Activated T-helper 2 cell treated with anti-CD3 and anti-CD28 coated beads, Interferon-gamma antibody, Interleukin-2, Interleukin-4, amounts not matched to agents 10 μg/mL and 5 μg/mL and 100 μg/mL, durations not matched to agents 14 hours and 24 hours and 36 hours (primary cell): ENCODE results near the gene NBAS. TPM values are rescaled to one million over a fixed set of nuclear protein-coding genes. Genes with fewer than 3 reads are reported as not detected.

Experiments
- DNase-seq: peaks from one replicate; pipeline ENCODE4 v3.0.0; 2021; ENCODE audit warnings: low spot score
- H3K27ac Mint-ChIP-seq: one replicate; pipeline ENCODE4 v1.8.0; 2021; ENCODE audit warnings: mixed read lengths
- H3K27me3 Mint-ChIP-seq: one replicate; pipeline ENCODE4 v1.8.0; 2021; ENCODE audit warnings: low read depth, mixed read lengths
- H3K36me3 Mint-ChIP-seq: one replicate; pipeline ENCODE4 v1.8.0; 2021; ENCODE audit warnings: low read depth, mixed read lengths
- H3K4me1 Mint-ChIP-seq: one replicate; pipeline ENCODE4 v1.8.0; 2021; ENCODE audit warnings: low read depth, mixed read lengths
- H3K4me3 Mint-ChIP-seq: one replicate; pipeline ENCODE4 v1.8.0; 2021; ENCODE audit warnings: low read depth, mild to moderate bottlenecking, moderate library complexity, mixed read lengths
- H3K9me3 Mint-ChIP-seq: one replicate; pipeline ENCODE4 v1.8.0; 2021; ENCODE audit warnings: mixed read lengths
- intact Hi-C: fragments of 100-400 bp; cut with micrococcal nuclease; formaldehyde crosslinking; loops from one replicate; pipeline ENCODE4 v1.15.1; 2023
- total RNA-seq: library from RNA; stranded (reverse); gene quantifications from 2 replicates; pipeline ENCODE4 v1.2.3, GENCODE V29; 2022

Gene NBAS
- total RNA-seq, 1 donor from 2014 or later: 38.7 TPM

GRCh38 chr2:15166878-15167277 is 394.3 kb downstream of the NBAS start:
- intact Hi-C loops: no loop called here
- H3K9me3 Mint-ChIP-seq: no peaks in the 10 kb centered on the region

GRCh38 chr2:15163326-15163725 is 397.8 kb downstream of the NBAS start:
- no peak for DNase-seq
- H3K9me3 Mint-ChIP-seq: no peaks in the 10 kb centered on the region
- intact Hi-C loops: no loop called here
- no peaks in the 10 kb centered on the region for H3K36me3 Mint-ChIP-seq
- H3K27me3 Mint-ChIP-seq: peaks cover 24% of the 10 kb centered on the region
- no peak overlapping the region for H3K27ac Mint-ChIP-seq
- no peak overlapping the region for H3K4me3 Mint-ChIP-seq
- peaks cover 5% of the 10 kb centered on the region for H3K4me1 Mint-ChIP-seq

More at GRCh38 chr2:15166878-15167277, 394.3 kb downstream of the NBAS start:
- H3K4me1 Mint-ChIP-seq: no peaks in the 10 kb centered on the region
- no peak overlapping the region for H3K27ac Mint-ChIP-seq
- peaks cover 7% of the 10 kb centered on the region for H3K27me3 Mint-ChIP-seq
- H3K36me3 Mint-ChIP-seq: peaks cover 9% of the 10 kb centered on the region
- DNase-seq: no peak
- no peak overlapping the region for H3K4me3 Mint-ChIP-seq

GRCh38 chr2:15162620-15163019 is 398.5 kb downstream of the NBAS start:
- DNase-seq: no peak
- Mint-ChIP-seq H3K4me3 (no peak overlapping the region), H3K9me3 (no peaks in the 10 kb centered on the region), H3K4me1 (peaks cover 5% of the 10 kb centered on the region), H3K36me3 (no peaks in the 10 kb centered on the region), H3K27ac (no peak overlapping the region), H3K27me3 (peaks cover 24% of the 10 kb centered on the region)
- intact Hi-C loops: no loop called here

- H3K27me3 Mint-ChIP-seq: peaks cover 26% of the 10 kb centered on the region
- H3K9me3 Mint-ChIP-seq: no peaks in the 10 kb centered on the region
- DNase-seq: no peak
- H3K36me3 Mint-ChIP-seq: no peaks in the 10 kb centered on the region
- H3K27ac Mint-ChIP-seq: no peak overlapping the region
- H3K4me3 Mint-ChIP-seq: no peak overlapping the region
- peaks cover 11% of the 10 kb centered on the region for H3K4me1 Mint-ChIP-seq
- intact Hi-C loops: no loop called here
Measured at GRCh38 chr2:15160201-15160991, 400.7 kb downstream of the NBAS start.

GRCh38 chr2:15159751-15160177 is 401.4 kb downstream of the NBAS start:
- H3K27ac Mint-ChIP-seq: no peak overlapping the region
- intact Hi-C loops: loop anchor here (5.0 kb wide), 1 partner anchor 257 kb away; no protein-coding TSS in a partner anchor

GRCh38 chr2:15159206-15159605 is 401.9 kb downstream of the NBAS start:
- Mint-ChIP-seq H3K36me3 (no peaks in the 10 kb centered on the region), H3K27me3 (peaks cover 30% of the 10 kb centered on the region), H3K4me3 (no peak overlapping the region), H3K9me3 (no peaks in the 10 kb centered on the region), H3K4me1 (peaks cover 11% of the 10 kb centered on the region), H3K27ac (no peak overlapping the region)
- no peak for DNase-seq
- intact Hi-C loops: loop anchor here (5.0 kb wide), 1 partner anchor 257 kb away; no protein-coding TSS in a partner anchor

More at GRCh38 chr2:15159751-15160177, 401.4 kb downstream of the NBAS start:
- DNase-seq: no peak
- no peaks in the 10 kb centered on the region for H3K36me3 Mint-ChIP-seq
- H3K4me1 Mint-ChIP-seq: peaks cover 11% of the 10 kb centered on the region
- no peaks in the 10 kb centered on the region for H3K9me3 Mint-ChIP-seq
- peaks cover 26% of the 10 kb centered on the region for H3K27me3 Mint-ChIP-seq
- H3K4me3 Mint-ChIP-seq: no peak overlapping the region

GRCh38 chr2:15158532-15158931 is 402.6 kb downstream of the NBAS start:
- DNase-seq: no peak
- peaks cover 11% of the 10 kb centered on the region for H3K4me1 Mint-ChIP-seq
- H3K9me3 Mint-ChIP-seq: no peaks in the 10 kb centered on the region
- H3K27me3 Mint-ChIP-seq: peaks cover 30% of the 10 kb centered on the region
- intact Hi-C loops: loop anchor here (5.0 kb wide), 1 partner anchor 256 kb away; no protein-coding TSS in a partner anchor
- H3K4me3 Mint-ChIP-seq: no peak overlapping the region
- H3K27ac Mint-ChIP-seq: no peak overlapping the region
- H3K36me3 Mint-ChIP-seq: no peaks in the 10 kb centered on the region

GRCh38 chr2:15158100-15158499 is 403.0 kb downstream of the NBAS start:
- H3K27ac Mint-ChIP-seq: no peak overlapping the region

GRCh38 chr2:15155959-15156574 is 405.1 kb downstream of the NBAS start:
- H3K4me3 Mint-ChIP-seq: no peak overlapping the region
- no peaks in the 10 kb centered on the region for H3K9me3 Mint-ChIP-seq
- H3K27me3 Mint-ChIP-seq: peaks cover 23% of the 10 kb centered on the region
- no peak overlapping the region for H3K27ac Mint-ChIP-seq
- intact Hi-C loops: loop anchor here (5.0 kb wide), 1 partner anchor 254 kb away; no protein-coding TSS in a partner anchor
- H3K36me3 Mint-ChIP-seq: no peaks in the 10 kb centered on the region
- no peak for DNase-seq
- H3K4me1 Mint-ChIP-seq: peaks cover 11% of the 10 kb centered on the region

More at GRCh38 chr2:15158100-15158499, 403.0 kb downstream of the NBAS start:
- Mint-ChIP-seq H3K36me3 (no peaks in the 10 kb centered on the region), H3K4me1 (peaks cover 11% of the 10 kb centered on the region), H3K9me3 (no peaks in the 10 kb centered on the region), H3K27me3 (peaks cover 27% of the 10 kb centered on the region), H3K4me3 (no peak overlapping the region)
- no peak for DNase-seq
- intact Hi-C loops: loop anchor here (5.0 kb wide), 1 partner anchor 256 kb away; no protein-coding TSS in a partner anchor

- H3K27me3 Mint-ChIP-seq: peaks cover 15% of the 10 kb centered on the region
- H3K36me3 Mint-ChIP-seq: no peaks in the 10 kb centered on the region
- H3K27ac Mint-ChIP-seq: no peak overlapping the region
- H3K4me1 Mint-ChIP-seq: peaks cover 6% of the 10 kb centered on the region
- no peaks in the 10 kb centered on the region for H3K9me3 Mint-ChIP-seq
- DNase-seq: no peak
- H3K4me3 Mint-ChIP-seq: no peak overlapping the region
- intact Hi-C loops: no loop called here
Measured at GRCh38 chr2:15154297-15154696, 406.8 kb downstream of the NBAS start.

GRCh38 chr2:15152382-15152781 is 408.8 kb downstream of the NBAS start:
- intact Hi-C loops: no loop called here
- Mint-ChIP-seq H3K27me3 (peaks cover 19% of the 10 kb centered on the region), H3K4me3 (no peak overlapping the region), H3K27ac (no peak overlapping the region), H3K36me3 (no peaks in the 10 kb centered on the region), H3K9me3 (no peaks in the 10 kb centered on the region), H3K4me1 (peaks cover 6% of the 10 kb centered on the region)
- DNase-seq: no peak

GRCh38 chr2:15149063-15149462 is 412.1 kb downstream of the NBAS start:
- DNase-seq: no peak
- no peak overlapping the region for H3K4me3 Mint-ChIP-seq
- H3K36me3 Mint-ChIP-seq: no peaks in the 10 kb centered on the region
- no peaks in the 10 kb centered on the region for H3K9me3 Mint-ChIP-seq
- H3K27me3 Mint-ChIP-seq: peaks cover 13% of the 10 kb centered on the region
- H3K27ac Mint-ChIP-seq: no peak overlapping the region
- intact Hi-C loops: no loop called here
- H3K4me1 Mint-ChIP-seq: no peaks in the 10 kb centered on the region

- intact Hi-C loops: no loop called here
- peaks cover 8% of the 10 kb centered on the region for H3K27me3 Mint-ChIP-seq
- H3K4me1 Mint-ChIP-seq: peaks cover 7% of the 10 kb centered on the region
- no peaks in the 10 kb centered on the region for H3K9me3 Mint-ChIP-seq
- DNase-seq: no peak
- H3K27ac Mint-ChIP-seq: no peak overlapping the region
- no peak overlapping the region for H3K4me3 Mint-ChIP-seq
- no peaks in the 10 kb centered on the region for H3K36me3 Mint-ChIP-seq
Measured at GRCh38 chr2:15147591-15147990, 413.5 kb downstream of the NBAS start.
